Left lung (tissue), 10 donors: Measurements from ENCODE around the gene C10orf71. TPM values are rescaled to one million over a fixed set of nuclear protein-coding genes. Genes with fewer than 3 reads are reported as not detected.

ENCODE experiments used
- ATAC-seq: fragments of 200-7000 bp; cut with Tn5 transposase; one replicate; pipeline ENCODE4 v1.9.1; 2020; ENCODE audit warnings: moderate library complexity
- DNase-seq, 4 donors: peaks; one replicate each; pipeline ENCODE4 v3.0.0-alpha.2; 2013 to 2020
- H3K27ac ChIP-seq, 2 donors: fragments of 200-600 bp; sonication (generic) in 1 of 2; one replicate each; pipeline versions ENCODE4 v1.5.0 to v1.8.0; 2020 to 2021
- H3K27me3 ChIP-seq, 2 donors: fragments of 200-600 bp; sonication (generic) in 1 of 2; one replicate each; pipeline versions ENCODE4 v1.5.0 to v1.8.0; 2020 to 2021
- H3K36me3 ChIP-seq, 2 donors: fragments of 200-600 bp; sonication (generic) in 1 of 2; one replicate each; pipeline versions ENCODE4 v1.5.0 to v1.8.0; 2020 to 2021
- H3K4me1 ChIP-seq, 2 donors: fragments of 200-600 bp; one replicate each; pipeline ENCODE4 v1.8.0; 2021
- H3K4me3 ChIP-seq, 2 donors: fragments of 200-600 bp; sonication (generic) in 1 of 2; one replicate each; pipeline versions ENCODE4 v1.5.0 to v1.8.0; 2020 to 2021; ENCODE audit warnings: mild to moderate bottlenecking in 1 of 2
- H3K9me3 ChIP-seq, 2 donors: fragments of 200-600 bp; sonication (generic) in 1 of 2; one replicate each; pipeline versions ENCODE4 v1.5.0 to v1.8.0; 2020 to 2021
- intact Hi-C, 2 donors: fragments of 100-400 bp; cut with DNase I; formaldehyde crosslinking; loops; one replicate each; pipeline versions ENCODE4 v1.11.2 to v1.14.2; 2022
- polyA plus RNA-seq, 6 donors: library from polyadenylated mRNA; unstranded; fragments of 120-200 nt; gene quantifications; one replicate each; pipeline ENCODE4 v1.2.1, GENCODE V29; 2013; ENCODE audit not compliant: insufficient read length in 6 of 6
- total RNA-seq, 2 donors: library from RNA; stranded (reverse); fragmentation: NEBNext Ultra II Directional; extraction: Animal tissue kit (Norgen Biotek cat#: 25700); gene quantifications; one replicate each; pipeline ENCODE4 v1.2.1, GENCODE V29; 2021
- TF ChIP-seq, protein P1 (sequence below), 2 donors: fragments of 200-600 bp; sonication (generic) in 1 of 2; IDR thresholded peaks; one replicate each; pipeline versions ENCODE4 v1.5.0 to v1.8.0; 2021; ENCODE audit warnings: antibody characterized with exemption in 2 of 2
- donor health status: DM: no; HTN: yes; CAD: no.
- donor health status: DM: no; HTN: no; CAD: no.

C10orf71 gene
- total and polyA plus RNA-seq, 8 donors: not detected

DNA sequence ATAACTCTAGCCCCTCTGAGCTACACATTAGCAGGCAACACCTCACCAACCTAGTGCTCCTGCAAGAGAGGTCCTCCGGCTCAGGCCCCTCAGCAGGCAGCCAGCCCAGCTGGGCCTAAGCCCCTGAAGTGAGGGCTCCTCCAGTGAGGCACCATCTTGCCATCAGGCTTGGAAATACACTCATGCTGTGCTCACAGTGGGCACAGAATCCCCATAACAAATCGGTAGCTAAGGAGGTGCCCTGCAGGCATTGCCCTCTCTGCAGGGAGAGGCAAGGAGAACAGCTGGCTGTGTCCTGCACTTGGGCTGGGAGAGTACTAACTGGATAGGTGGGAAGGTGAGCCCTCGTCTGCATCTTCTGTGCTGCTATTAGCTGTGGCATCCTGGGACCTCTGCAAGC is 3.7 kb upstream of the C10orf71 start:
- ATAC-seq: no peak
- Histone ChIP-seq H3K36me3 (no peaks in the 10 kb centered on the region), H3K27me3 (no peaks in the 10 kb centered on the region), H3K4me3 (no peak overlapping the region), H3K27ac (no peak overlapping the region), H3K4me1 (peaks cover 0 to 3% of the 10 kb centered on the region in 2 donors), H3K9me3 (no peaks in the 10 kb centered on the region)
- no peak for DNase-seq
- TF ChIP-seq, protein P1, sequence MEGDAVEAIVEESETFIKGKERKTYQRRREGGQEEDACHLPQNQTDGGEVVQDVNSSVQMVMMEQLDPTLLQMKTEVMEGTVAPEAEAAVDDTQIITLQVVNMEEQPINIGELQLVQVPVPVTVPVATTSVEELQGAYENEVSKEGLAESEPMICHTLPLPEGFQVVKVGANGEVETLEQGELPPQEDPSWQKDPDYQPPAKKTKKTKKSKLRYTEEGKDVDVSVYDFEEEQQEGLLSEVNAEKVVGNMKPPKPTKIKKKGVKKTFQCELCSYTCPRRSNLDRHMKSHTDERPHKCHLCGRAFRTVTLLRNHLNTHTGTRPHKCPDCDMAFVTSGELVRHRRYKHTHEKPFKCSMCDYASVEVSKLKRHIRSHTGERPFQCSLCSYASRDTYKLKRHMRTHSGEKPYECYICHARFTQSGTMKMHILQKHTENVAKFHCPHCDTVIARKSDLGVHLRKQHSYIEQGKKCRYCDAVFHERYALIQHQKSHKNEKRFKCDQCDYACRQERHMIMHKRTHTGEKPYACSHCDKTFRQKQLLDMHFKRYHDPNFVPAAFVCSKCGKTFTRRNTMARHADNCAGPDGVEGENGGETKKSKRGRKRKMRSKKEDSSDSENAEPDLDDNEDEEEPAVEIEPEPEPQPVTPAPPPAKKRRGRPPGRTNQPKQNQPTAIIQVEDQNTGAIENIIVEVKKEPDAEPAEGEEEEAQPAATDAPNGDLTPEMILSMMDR (IDR thresholded peaks at IDR 0.05): no peak
- intact Hi-C loops: no loop called here

DNA sequence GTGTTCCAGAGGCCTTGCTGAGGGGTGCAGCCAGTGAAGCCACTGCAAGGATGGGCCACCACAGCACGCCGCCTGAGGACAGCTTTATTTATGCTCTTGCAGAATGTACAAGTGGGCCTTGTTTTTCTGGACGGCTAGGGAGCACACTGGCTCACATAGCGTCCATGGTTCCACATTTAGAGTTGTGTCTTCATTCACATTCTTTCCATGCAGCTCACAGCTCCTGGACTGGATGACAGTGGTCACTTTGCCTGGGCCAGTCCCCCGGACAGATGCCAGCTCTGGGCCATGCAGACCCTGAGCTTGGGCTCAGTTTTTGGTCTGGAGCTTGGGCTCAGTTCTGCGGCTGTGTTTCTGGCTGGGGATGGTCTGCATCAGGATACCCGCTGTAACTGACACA is 2.6 kb upstream of the C10orf71 start:
- Histone ChIP-seq H3K4me3 (no peak overlapping the region), H3K4me1 (peaks cover 0 to 3% of the 10 kb centered on the region in 2 donors), H3K27ac (no peak overlapping the region), H3K27me3 (no peaks in the 10 kb centered on the region), H3K9me3 (no peaks in the 10 kb centered on the region), H3K36me3 (no peaks in the 10 kb centered on the region)
- DNase-seq (no peak), ATAC-seq (no peak)
- TF ChIP-seq, protein P1 (IDR thresholded peaks at IDR 0.05): no peak
- intact Hi-C loops: no loop called here

DNA sequence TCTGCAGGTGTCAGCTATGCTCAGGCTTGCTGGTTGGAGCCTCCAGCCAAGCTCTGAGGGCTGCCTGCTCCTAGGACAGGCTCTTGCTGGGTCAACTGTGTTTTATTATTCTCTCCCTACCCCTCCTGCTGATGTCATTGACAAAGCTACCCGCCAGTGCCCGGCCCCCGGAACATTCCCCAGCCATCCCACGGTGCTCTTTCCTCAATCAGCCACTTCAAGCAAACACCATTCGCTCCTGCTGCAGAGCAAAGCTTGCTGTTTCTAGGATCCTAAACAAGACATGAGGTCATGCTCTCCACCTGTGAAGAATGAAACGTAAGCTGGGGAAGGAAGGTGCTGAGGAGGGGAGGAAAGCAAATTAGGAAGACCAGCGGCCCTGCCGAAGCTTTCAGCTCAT is 2.1 kb upstream of the C10orf71 start:
- Histone ChIP-seq H3K27ac (no peak overlapping the region), H3K36me3 (no peaks in the 10 kb centered on the region), H3K4me1 (peaks cover 0 to 3% of the 10 kb centered on the region in 2 donors), H3K9me3 (no peaks in the 10 kb centered on the region), H3K4me3 (no peak overlapping the region), H3K27me3 (no peaks in the 10 kb centered on the region)
- intact Hi-C loops: no loop called here
- DNase-seq: no peak
- ATAC-seq: no peak
- TF ChIP-seq, protein P1 (IDR thresholded peaks at IDR 0.05): no peak

DNA sequence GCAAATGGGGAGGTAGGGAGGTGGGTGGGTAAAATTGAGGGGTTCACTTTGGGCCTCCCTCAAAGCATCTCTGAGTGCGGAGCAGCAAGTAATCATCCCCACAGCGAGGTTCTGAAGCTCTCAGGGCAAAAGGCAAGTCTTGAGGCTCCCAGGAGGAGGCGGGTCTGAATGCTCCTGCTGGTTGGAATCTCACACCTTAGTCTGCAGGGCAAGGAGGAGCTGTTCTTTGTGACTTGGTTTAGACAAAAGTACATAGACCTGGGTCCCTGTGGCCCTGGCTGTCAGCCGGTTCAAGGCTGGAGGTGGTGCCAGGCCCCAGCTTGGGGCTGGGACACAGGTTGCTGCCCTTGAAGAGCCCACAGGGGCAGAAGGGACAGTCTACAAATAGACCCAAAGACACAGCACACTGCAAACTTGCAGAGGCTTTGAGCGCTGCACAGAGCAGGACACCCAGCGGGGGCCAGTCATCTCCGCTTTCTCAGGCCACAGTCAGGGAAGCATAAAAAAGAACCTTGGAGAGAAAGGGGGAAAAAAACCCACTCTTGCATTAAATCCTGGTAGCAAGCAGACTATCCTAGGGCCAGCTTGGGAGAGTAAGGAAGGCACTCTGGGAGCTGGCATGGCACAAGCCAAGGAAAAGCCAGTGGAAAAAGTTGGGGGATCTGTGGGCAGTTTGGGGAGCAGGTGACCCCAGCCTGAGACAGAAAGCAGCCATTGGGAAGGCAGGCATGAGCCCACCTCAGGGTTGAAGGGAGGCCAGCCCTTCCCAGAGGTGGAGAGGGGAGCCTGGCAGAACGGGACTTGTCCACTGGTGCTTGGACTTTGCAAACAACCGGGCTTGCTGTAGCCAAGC is 926 bp upstream of the C10orf71 start:
- no peaks in the 10 kb centered on the region for H3K27me3 ChIP-seq
- H3K9me3 ChIP-seq: no peaks in the 10 kb centered on the region
- no peaks in the 10 kb centered on the region for H3K36me3 ChIP-seq
- TF ChIP-seq, protein P1 (IDR thresholded peaks at IDR 0.05): no peak
- DNase-seq: no peak
- no peak overlapping the region for H3K4me3 ChIP-seq
- no peak for ATAC-seq
- no peak overlapping the region for H3K27ac ChIP-seq
- intact Hi-C loops: no loop called here
- peaks cover 0 to 3% of the 10 kb centered on the region in 2 donors for H3K4me1 ChIP-seq

DNA sequence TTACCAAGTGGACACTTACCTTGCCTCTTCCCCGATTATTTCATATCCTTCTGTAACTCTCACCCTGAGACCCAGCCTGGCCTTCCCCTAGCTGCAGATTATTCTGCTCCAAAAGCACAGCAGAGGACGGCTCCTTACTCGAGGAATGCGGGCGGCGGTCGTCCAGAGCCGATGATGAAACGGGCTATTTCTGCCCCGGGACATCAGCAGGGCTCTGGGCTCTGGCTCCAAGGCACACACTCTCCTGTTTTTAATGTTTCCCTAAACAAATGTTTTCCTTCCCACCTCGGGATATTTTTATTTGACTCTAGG is 343 bp upstream of the C10orf71 start:
- ATAC-seq (peak; percentile 68), DNase-seq (peak in 2 of 4 donors; percentile 36 to 48)
- intact Hi-C loops: no loop called here
- Histone ChIP-seq H3K4me1 (peaks cover 0 to 3% of the 10 kb centered on the region in 2 donors), H3K9me3 (no peaks in the 10 kb centered on the region), H3K27me3 (no peaks in the 10 kb centered on the region), H3K4me3 (no peak overlapping the region), H3K27ac (no peak overlapping the region), H3K36me3 (no peaks in the 10 kb centered on the region)
- TF ChIP-seq, protein P1 (IDR thresholded peaks at IDR 0.05): no peak
